SK-N-SH (cell line): Measurements from ENCODE around the gene MRGPRE. TPM values are rescaled to one million over a fixed set of nuclear protein-coding genes. Genes with fewer than 3 reads are reported as not detected.

Experiments
- CTCF ChIA-PET: fragments of 300-600, 350-600 bp; formaldehyde crosslinking; extraction: SDS; loops from one replicate; lab custom pipeline; 2021; lab: Yijun Ruan, JAX
- POLR2A ChIA-PET: fragments of 350-600 bp; sonication (Branson Sonifier 250); formaldehyde crosslinking; extraction: SDS; loops from one replicate; lab custom pipeline; 2020; ENCODE audit warnings: antibody characterized with exemption, inconsistent platforms; lab: Yijun Ruan, JAX
- DNase-seq: peaks from one replicate; pipeline ENCODE4 v3.0.0; 2012
- H2AFZ ChIP-seq: fragments of 200-600 bp; sonication (generic); 2 replicates; pipeline ENCODE4 v1.8.1; 2016; ENCODE audit warnings: antibody characterized with exemption, mild to moderate bottlenecking, low read depth
- H3F3A ChIP-seq: fragments of 200-600 bp; sonication (generic); replicated peaks from 2 replicates; pipeline ENCODE3; 2016; ENCODE audit warnings: antibody characterized with exemption, mild to moderate bottlenecking; ENCODE audit not compliant: insufficient read depth
- H3K27ac ChIP-seq, 2 experiments: fragments of 200-500 bp in 1 of 2; fragments of 200-600 bp in 1 of 2; sonication (Bioruptor generic) in 1 of 2; sonication (generic), shearing (Covaris generic) in 1 of 2; 2 replicates each; pipeline versions ENCODE4 v1.5.1 to v1.6.1; 2014 to 2016; ENCODE audit warnings: low read depth in 2 of 2, inconsistent platforms in 1 of 2, low read length in 1 of 2, mild to moderate bottlenecking in 1 of 2, mixed read lengths in 1 of 2
- H3K27me3 ChIP-seq: fragments of 200-600 bp; sonication (generic), shearing (Covaris generic); 2 replicates; pipeline ENCODE4 v1.6.1; 2016; ENCODE audit warnings: mixed run types; ENCODE audit not compliant: insufficient read depth
- H3K36me3 ChIP-seq, 2 experiments: fragments of 200-500 bp in 1 of 2; fragments of 200-600 bp in 1 of 2; sonication (Bioruptor generic) in 1 of 2; sonication (generic) in 1 of 2; replicated peaks in 1 of 2; 2 replicates each; pipeline versions ENCODE3 to v1.5.1; 2014 to 2016; ENCODE audit warnings: low read length in 1 of 2, mild to moderate bottlenecking in 1 of 2; ENCODE audit not compliant: insufficient read depth in 2 of 2, control insufficient read depth in 1 of 2
- H3K4me1 ChIP-seq, 2 experiments: fragments of 200-500 bp in 1 of 2; fragments of 200-600 bp in 1 of 2; sonication (Bioruptor generic) in 1 of 2; sonication (generic), shearing (Covaris generic) in 1 of 2; 2 replicates each; pipeline versions ENCODE4 v1.5.1 to v1.6.1; 2014 to 2016; ENCODE audit warnings: low read depth in 1 of 2, low read length in 1 of 2, mixed run types in 1 of 2; ENCODE audit not compliant: insufficient read depth in 2 of 2, control insufficient read depth in 1 of 2
- H3K4me2 ChIP-seq: fragments of 200-600 bp; sonication (generic), shearing (Covaris generic); 2 replicates; pipeline ENCODE4 v1.6.1; 2017; ENCODE audit warnings: mixed run types
- H3K4me3 ChIP-seq, 2 experiments: fragments of 200-500 bp in 1 of 2; fragments of 200-600 bp in 1 of 2; sonication (Bioruptor generic) in 1 of 2; sonication (generic), shearing (Covaris generic) in 1 of 2; 2 replicates each; pipeline versions ENCODE4 v1.5.1 to v1.8.1; 2014 to 2016; ENCODE audit warnings: low read depth in 2 of 2, inconsistent platforms in 1 of 2, low read length in 1 of 2, mild to moderate bottlenecking in 1 of 2, mixed read lengths in 1 of 2, moderate library complexity in 1 of 2
- H3K79me2 ChIP-seq: fragments of 200-600 bp; sonication (generic); 2 replicates; pipeline ENCODE4 v1.8.1; 2017; ENCODE audit warnings: mild to moderate bottlenecking; ENCODE audit not compliant: insufficient read depth
- H3K9ac ChIP-seq: fragments of 200-600 bp; sonication (generic); 2 replicates; pipeline ENCODE4 v1.6.1; 2017; ENCODE audit warnings: mixed run types
- H3K9me2 ChIP-seq: fragments of 200-600 bp; sonication (generic); 2 replicates; pipeline ENCODE4 v1.6.1; 2017; ENCODE audit warnings: mixed run types
- H3K9me3 ChIP-seq: fragments of 200-600 bp; sonication (generic); 2 replicates; pipeline ENCODE4 v1.6.1; 2017; ENCODE audit warnings: mixed run types, mild to moderate bottlenecking, moderate library complexity
- H4K20me1 ChIP-seq: fragments of 200-600 bp; sonication (generic); 2 replicates; pipeline ENCODE4 v1.6.1; 2017; ENCODE audit warnings: mild to moderate bottlenecking, mixed run types; ENCODE audit not compliant: insufficient read depth
- CHD2 ChIP-seq: fragments of 150-350 bp; IDR thresholded peaks from 2 replicates; pipeline ENCODE4 v1.6.1; 2018; ENCODE audit warnings: low read length; ENCODE audit not compliant: partially characterized antibody
- CTCF ChIP-seq: fragments of 200-600 bp; sonication (generic); IDR thresholded peaks from 2 replicates; pipeline ENCODE4 v1.6.1; 2017; ENCODE audit warnings: antibody characterized with exemption, mild to moderate bottlenecking, moderate library complexity
- ELF1 ChIP-seq: IDR thresholded peaks from 2 replicates; pipeline ENCODE4 v1.4.0; 2012
- FOXM1 ChIP-seq: IDR thresholded peaks from 2 replicates; pipeline ENCODE4 v1.4.0; 2012; ENCODE audit warnings: low read depth, mild to moderate bottlenecking
- GABPA ChIP-seq: IDR thresholded peaks from 2 replicates; pipeline ENCODE4 v1.4.0; 2012; ENCODE audit warnings: low read depth, mild to moderate bottlenecking
- GATA2 ChIP-seq: sonication (generic); formaldehyde crosslinking; IDR thresholded peaks from 2 replicates; pipeline ENCODE4 v1.5.0; 2020; ENCODE audit warnings: mild to moderate bottlenecking, missing genetic modification reagents
- POLR2AphosphoS5 ChIP-seq: IDR thresholded peaks from 2 replicates; pipeline ENCODE4 v1.6.1; 2012; ENCODE audit warnings: low read depth, low read length
- RAD21 ChIP-seq: IDR thresholded peaks from 2 replicates; pipeline ENCODE4 v1.6.1; 2012; ENCODE audit warnings: mild to moderate bottlenecking, low read length
- SIN3A ChIP-seq: IDR thresholded peaks from 2 replicates; pipeline ENCODE4 v1.6.1; 2012; ENCODE audit warnings: low read depth, mild to moderate bottlenecking, low read length, moderate library complexity, borderline replicate concordance
- TAF1 ChIP-seq: IDR thresholded peaks from 2 replicates; pipeline ENCODE4 v1.6.1; 2012; ENCODE audit warnings: low read depth, mild to moderate bottlenecking, low read length, moderate library complexity, borderline replicate concordance
- TCF12 ChIP-seq: IDR thresholded peaks from 2 replicates; pipeline ENCODE4 v1.4.0; 2012
- TEAD4 ChIP-seq: IDR thresholded peaks from 2 replicates; pipeline ENCODE4 v1.4.0; 2012; ENCODE audit warnings: mild to moderate bottlenecking, borderline replicate concordance; ENCODE audit not compliant: insufficient read depth
- ZBTB33 ChIP-seq: IDR thresholded peaks from 2 replicates; pipeline ENCODE4 v1.4.0; 2012; ENCODE audit warnings: low read depth, borderline replicate concordance
- WGBS: methylation state at CpG from one replicate; pipeline ENCODE4 v1.1.6; 2017; ENCODE audit warnings: low lambda C conversion rate; 5-methylcytosine and 5-hydroxymethylcytosine counted together
- polyA plus RNA-seq, 3 experiments: library from polyadenylated mRNA; depleted of rRNA; stranded (reverse); fragments of >200 nt; gene quantifications; 2 replicates each; pipeline ENCODE4 v1.2.3, GENCODE V29; 2012
- TF ChIP-seq, protein P1 (sequence below): fragments of 150-350 bp; IDR thresholded peaks from 2 replicates; pipeline ENCODE4 v1.6.1; 2016; ENCODE audit warnings: mild to moderate bottlenecking, low read depth, low read length

MRGPRE gene
- polyA plus RNA-seq, 1 of the 3 experiments (the other 2 are of a cell fraction), result not detected

DNA sequence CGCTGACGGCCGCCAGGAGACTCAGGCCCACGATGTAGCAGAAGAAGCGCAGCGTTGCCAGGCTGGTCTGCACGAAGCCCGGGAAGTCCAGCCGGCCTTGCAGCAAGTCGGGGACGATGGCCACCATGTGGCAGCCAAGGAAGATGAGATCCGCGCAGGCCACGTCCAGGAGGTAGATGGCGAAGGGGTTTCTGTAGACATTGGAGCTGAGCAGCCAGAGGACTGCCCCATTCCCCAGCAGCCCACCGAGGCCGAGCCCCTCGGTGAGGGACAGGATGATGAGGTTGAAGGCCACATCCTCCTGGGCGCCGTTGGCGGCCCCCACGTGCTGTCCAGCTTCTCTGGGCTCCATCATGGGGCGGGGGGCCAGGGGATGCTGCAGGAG is 3.8 kb downstream of the MRGPRE start:
- Histone ChIP-seq H3K4me3 (no peak overlapping the region), H3K9ac (no peak overlapping the region), H4K20me1 (no peaks in the 10 kb centered on the region), H3K9me3 (no peaks in the 10 kb centered on the region), H3K4me1 (peaks cover 0 to 14% of the 10 kb centered on the region in 2 experiments; a peak in 1 of 4 replicates), H3F3A (no peaks in the 10 kb centered on the region), H3K27ac (no peak overlapping the region), H3K9me2 (no peaks in the 10 kb centered on the region), H3K79me2 (no peaks in the 10 kb centered on the region), H3K4me2 (no peak overlapping the region), H3K36me3 (no peaks in the 10 kb centered on the region), H3K27me3 (no peaks in the 10 kb centered on the region), H2AFZ (no peak overlapping the region)
- no peak for TF ChIP-seq CHD2
- no peak for TF ChIP-seq CTCF
- no peak for TF ChIP-seq RAD21
- no peak for TF ChIP-seq POLR2AphosphoS5
- no peak for TF ChIP-seq TAF1
- no peak for TF ChIP-seq ELF1
- TF ChIP-seq SIN3A, result no peak
- no peak for TF ChIP-seq GABPA
- TF ChIP-seq, protein P1, sequence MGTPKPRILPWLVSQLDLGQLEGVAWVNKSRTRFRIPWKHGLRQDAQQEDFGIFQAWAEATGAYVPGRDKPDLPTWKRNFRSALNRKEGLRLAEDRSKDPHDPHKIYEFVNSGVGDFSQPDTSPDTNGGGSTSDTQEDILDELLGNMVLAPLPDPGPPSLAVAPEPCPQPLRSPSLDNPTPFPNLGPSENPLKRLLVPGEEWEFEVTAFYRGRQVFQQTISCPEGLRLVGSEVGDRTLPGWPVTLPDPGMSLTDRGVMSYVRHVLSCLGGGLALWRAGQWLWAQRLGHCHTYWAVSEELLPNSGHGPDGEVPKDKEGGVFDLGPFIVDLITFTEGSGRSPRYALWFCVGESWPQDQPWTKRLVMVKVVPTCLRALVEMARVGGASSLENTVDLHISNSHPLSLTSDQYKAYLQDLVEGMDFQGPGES, result no peak
- TF ChIP-seq TCF12, result no peak
- no peak for TF ChIP-seq TEAD4
- TF ChIP-seq GATA2 (CRISPR knock-in tag), result no peak
- no peak for TF ChIP-seq ZBTB33
- TF ChIP-seq FOXM1, result no peak
- WGBS, result 65% methylated on average over 10 of the region's 23 CpGs
- POLR2A ChIA-PET, result no interaction called here
- CTCF ChIA-PET, result interaction anchor here (1.4 kb wide), 1 partner anchor 9 kb away, joined by 3 read pairs; no protein-coding TSS in a partner anchor
- DNase-seq, result no peak
